HCT116 (cell line): ENCODE results near the gene ZNF618.

Experiments
- CTCF ChIP-seq, 3 experiments: fragments of 200-600 bp in 1 of 3; sonication (generic) in 1 of 3; IDR thresholded peaks in 2 of 3; conservative IDR thresholded peaks in 1 of 3; 2 replicates each; pipeline ENCODE4 v1.5.1; 2012 to 2017; ENCODE audit warnings: low read depth in 2 of 3, low read length in 2 of 3, antibody characterized with exemption in 1 of 3, borderline replicate concordance in 1 of 3, control low read depth in 1 of 3, mild to moderate bottlenecking in 1 of 3, mixed read lengths in 1 of 3, mixed run types in 1 of 3, moderate library complexity in 1 of 3; ENCODE audit not compliant: insufficient read depth in 1 of 3
- EZH2phosphoT487 ChIP-seq: fragments of 200-600 bp; IDR thresholded peaks from 2 replicates; pipeline ENCODE4 v1.6.1; 2018; ENCODE audit warnings: antibody characterized with exemption, borderline replicate concordance
- POLR2A ChIP-seq: IDR thresholded peaks from 2 replicates; pipeline ENCODE4 v1.7.0; 2011; ENCODE audit warnings: borderline replicate concordance; ENCODE audit not compliant: insufficient read depth, insufficient read length; ENCODE audit errors: extremely low read depth
- POLR2AphosphoS5 ChIP-seq: IDR thresholded peaks from 2 replicates; pipeline ENCODE4 v1.6.1; 2011; ENCODE audit warnings: mild to moderate bottlenecking, low read depth, low read length, moderate library complexity
- RAD21 ChIP-seq: IDR thresholded peaks from 2 replicates; pipeline ENCODE4 v1.6.1; 2012; ENCODE audit warnings: low read depth, mild to moderate bottlenecking
- SIN3A ChIP-seq: IDR thresholded peaks from 2 replicates; pipeline ENCODE4 v1.6.1; 2012; ENCODE audit warnings: low read depth
- SP1 ChIP-seq: IDR thresholded peaks from 2 replicates; pipeline ENCODE4 v1.6.1; 2012; ENCODE audit warnings: low read depth
- ZNF274 ChIP-seq: fragments of 200-500 bp; sonication (Bioruptor generic); IDR thresholded peaks from 2 replicates; pipeline ENCODE4 v1.6.1; 2014; ENCODE audit warnings: mild to moderate bottlenecking, low read depth, low read length, inconsistent platforms
- TF ChIP-seq, protein P1 (sequence below): IDR thresholded peaks from 2 replicates; pipeline ENCODE4 v1.6.1; 2012
- TF ChIP-seq, protein P2 (sequence below): IDR thresholded peaks from 2 replicates; pipeline ENCODE4 v1.6.1; 2012; ENCODE audit warnings: low read depth

DNA sequence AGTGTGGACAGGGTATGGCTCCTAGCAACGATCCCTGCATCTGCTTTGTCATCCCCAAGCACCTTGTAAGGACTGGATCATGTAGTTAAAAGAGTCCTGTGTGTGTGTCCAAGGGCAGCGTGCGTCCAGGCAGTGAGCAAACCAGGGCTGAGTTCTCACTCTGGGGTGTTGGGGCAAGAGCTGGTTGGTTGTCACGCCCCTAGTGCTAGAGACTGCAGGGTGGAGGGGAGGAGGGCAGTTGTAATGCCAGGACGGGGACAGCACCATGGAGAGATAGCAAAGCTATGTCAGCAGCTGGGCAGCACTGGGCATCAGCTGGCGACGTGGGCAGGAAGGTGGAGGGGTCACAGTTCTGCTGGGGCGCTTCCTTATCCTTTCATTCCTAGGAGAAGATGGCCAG lies 100.8 kb downstream of the ZNF618 start:
- TF ChIP-seq CTCF (IDR thresholded peaks at IDR 0.05 in 2 of 3, conservative IDR thresholded peaks at IDR 0.05 in 1 of 3; ENCODE audit: borderline replicate concordance in 1 of 3, insufficient read depth in 1 of 3, low read depth in 2 of 3, low read length in 2 of 3) (no peak), EZH2phosphoT487 (no peak), POLR2AphosphoS5 (no peak), SP1 (no peak), POLR2A (no peak), ZNF274 (no peak), RAD21 (no peak), SIN3A (no peak)
- TF ChIP-seq, protein P1, sequence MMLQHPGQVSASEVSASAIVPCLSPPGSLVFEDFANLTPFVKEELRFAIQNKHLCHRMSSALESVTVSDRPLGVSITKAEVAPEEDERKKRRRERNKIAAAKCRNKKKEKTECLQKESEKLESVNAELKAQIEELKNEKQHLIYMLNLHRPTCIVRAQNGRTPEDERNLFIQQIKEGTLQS = no peak
- TF ChIP-seq, protein P2, sequence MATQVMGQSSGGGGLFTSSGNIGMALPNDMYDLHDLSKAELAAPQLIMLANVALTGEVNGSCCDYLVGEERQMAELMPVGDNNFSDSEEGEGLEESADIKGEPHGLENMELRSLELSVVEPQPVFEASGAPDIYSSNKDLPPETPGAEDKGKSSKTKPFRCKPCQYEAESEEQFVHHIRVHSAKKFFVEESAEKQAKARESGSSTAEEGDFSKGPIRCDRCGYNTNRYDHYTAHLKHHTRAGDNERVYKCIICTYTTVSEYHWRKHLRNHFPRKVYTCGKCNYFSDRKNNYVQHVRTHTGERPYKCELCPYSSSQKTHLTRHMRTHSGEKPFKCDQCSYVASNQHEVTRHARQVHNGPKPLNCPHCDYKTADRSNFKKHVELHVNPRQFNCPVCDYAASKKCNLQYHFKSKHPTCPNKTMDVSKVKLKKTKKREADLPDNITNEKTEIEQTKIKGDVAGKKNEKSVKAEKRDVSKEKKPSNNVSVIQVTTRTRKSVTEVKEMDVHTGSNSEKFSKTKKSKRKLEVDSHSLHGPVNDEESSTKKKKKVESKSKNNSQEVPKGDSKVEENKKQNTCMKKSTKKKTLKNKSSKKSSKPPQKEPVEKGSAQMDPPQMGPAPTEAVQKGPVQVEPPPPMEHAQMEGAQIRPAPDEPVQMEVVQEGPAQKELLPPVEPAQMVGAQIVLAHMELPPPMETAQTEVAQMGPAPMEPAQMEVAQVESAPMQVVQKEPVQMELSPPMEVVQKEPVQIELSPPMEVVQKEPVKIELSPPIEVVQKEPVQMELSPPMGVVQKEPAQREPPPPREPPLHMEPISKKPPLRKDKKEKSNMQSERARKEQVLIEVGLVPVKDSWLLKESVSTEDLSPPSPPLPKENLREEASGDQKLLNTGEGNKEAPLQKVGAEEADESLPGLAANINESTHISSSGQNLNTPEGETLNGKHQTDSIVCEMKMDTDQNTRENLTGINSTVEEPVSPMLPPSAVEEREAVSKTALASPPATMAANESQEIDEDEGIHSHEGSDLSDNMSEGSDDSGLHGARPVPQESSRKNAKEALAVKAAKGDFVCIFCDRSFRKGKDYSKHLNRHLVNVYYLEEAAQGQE = no peak
